GM12891 (cell line): ENCODE data around the gene CLEC4M.

Experiments
- POLR2A ChIP-seq: IDR thresholded peaks from 2 replicates; pipeline ENCODE4 v1.6.1; 2011; ENCODE audit warnings: low read depth, low read length, control low read depth
- POLR2AphosphoS5 ChIP-seq: IDR thresholded peaks from 2 replicates; pipeline ENCODE4 v1.6.1; 2011; ENCODE audit warnings: low read depth, low read length, control low read depth
- TAF1 ChIP-seq: IDR thresholded peaks from 2 replicates; pipeline ENCODE4 v1.6.1; 2011; ENCODE audit warnings: low read depth, low read length, control low read depth

- TF ChIP-seq POLR2A (no peak), POLR2AphosphoS5 (no peak), TAF1 (no peak)
Measured at GRCh38 chr19:7737215-7737614, 25.8 kb upstream of the CLEC4M start.
